Measurements from ENCODE around the gene PADI6. TPM values are rescaled to one million over a fixed set of nuclear protein-coding genes. Genes with fewer than 3 reads are reported as not detected.
"Not testable (repeated sequence)": the region's sequence is repeated elsewhere in the genome, so short reads cannot be mapped to it uniquely, and the experiment has no call there.

Gene PADI6
- total and polyA plus RNA-seq, 2 experiments from 2014 or later: not detected

DNA sequence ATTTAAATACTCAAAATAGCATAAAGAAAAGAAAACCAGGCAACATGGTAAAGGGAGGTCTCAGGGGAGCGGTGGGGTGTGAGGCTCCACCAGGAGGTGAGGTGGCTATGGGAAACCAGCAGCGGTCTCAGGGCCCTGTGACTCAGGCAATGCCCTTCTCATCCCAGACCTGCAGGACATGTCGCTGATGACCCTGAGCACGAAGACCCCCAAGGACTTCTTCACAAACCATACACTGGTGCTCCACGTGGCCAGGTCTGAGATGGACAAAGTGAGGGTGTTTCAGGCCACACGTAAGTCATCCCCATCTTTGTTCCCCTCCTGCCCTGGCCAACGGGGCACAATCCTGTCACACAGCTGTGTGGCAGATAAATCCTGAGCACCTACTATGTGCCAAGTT lies 32.5 kb upstream of the PADI6 start:
- no peak overlapping the region for H3K4me2 ChIP-seq
- no peaks in the 10 kb centered on the region for H3K79me2 ChIP-seq
- DNase-seq (ENCODE audit: low spot score): no peak
- H3K9me2 ChIP-seq (replicated peaks; ENCODE audit: insufficient read depth): no peaks in the 10 kb centered on the region
- H3K27ac ChIP-seq: no peak overlapping the region
- no peaks in the 10 kb centered on the region for H3K9me3 ChIP-seq (ENCODE audit: low read depth)
- H3K27me3 ChIP-seq: no peaks in the 10 kb centered on the region
- H4K20me1 ChIP-seq (ENCODE audit: insufficient read depth, poor library complexity, severe bottlenecking): no peaks in the 10 kb centered on the region
- no peaks in the 10 kb centered on the region for H3K36me3 ChIP-seq (replicated peaks; ENCODE audit: insufficient read depth, low read depth)
- no peak overlapping the region for H3K4me3 ChIP-seq
- TF ChIP-seq EZH2phosphoT487 (IDR thresholded peaks at IDR 0.05; ENCODE audit: low read depth, severe bottlenecking, unreplicated experiment) (no peak), CTCF (IDR thresholded peaks at IDR 0.05; ENCODE audit: poor library complexity) (no peak), EZH2 (IDR thresholded peaks at IDR 0.05; ENCODE audit: borderline replicate concordance) (no peak)
- WGBS (ENCODE audit: low lambda C conversion rate, missing lambda C conversion rate): 84% methylated on average over 7 of the region's 7 CpGs
- no peaks in the 10 kb centered on the region for H3K4me1 ChIP-seq (ENCODE audit: insufficient read depth)
- H2AFZ ChIP-seq: no peak overlapping the region

- Histone ChIP-seq H3K4me1 (ENCODE audit: insufficient read depth) (no peaks in the 10 kb centered on the region), H3K79me2 (no peaks in the 10 kb centered on the region), H3K27ac (no peak overlapping the region), H3K4me3 (no peak overlapping the region), H3K9me3 (ENCODE audit: low read depth) (no peaks in the 10 kb centered on the region), H2AFZ (no peak overlapping the region), H3K36me3 (replicated peaks; ENCODE audit: insufficient read depth, low read depth) (no peaks in the 10 kb centered on the region), H3K4me2 (no peak overlapping the region), H3K9me2 (replicated peaks; ENCODE audit: insufficient read depth) (no peaks in the 10 kb centered on the region), H4K20me1 (ENCODE audit: insufficient read depth, poor library complexity, severe bottlenecking) (no peaks in the 10 kb centered on the region), H3K27me3 (no peaks in the 10 kb centered on the region)
- 85% methylated on average over 8 of the region's 8 CpGs for WGBS (ENCODE audit: low lambda C conversion rate, missing lambda C conversion rate)
- TF ChIP-seq EZH2phosphoT487 (IDR thresholded peaks at IDR 0.05; ENCODE audit: low read depth, severe bottlenecking, unreplicated experiment) (no peak), EZH2 (IDR thresholded peaks at IDR 0.05; ENCODE audit: borderline replicate concordance) (no peak), CTCF (IDR thresholded peaks at IDR 0.05; ENCODE audit: poor library complexity) (no peak)
- DNase-seq (ENCODE audit: low spot score): no peak
Observed at GRCh38 chr1:17340358-17340757, 31.6 kb upstream of the PADI6 start.

DNA sequence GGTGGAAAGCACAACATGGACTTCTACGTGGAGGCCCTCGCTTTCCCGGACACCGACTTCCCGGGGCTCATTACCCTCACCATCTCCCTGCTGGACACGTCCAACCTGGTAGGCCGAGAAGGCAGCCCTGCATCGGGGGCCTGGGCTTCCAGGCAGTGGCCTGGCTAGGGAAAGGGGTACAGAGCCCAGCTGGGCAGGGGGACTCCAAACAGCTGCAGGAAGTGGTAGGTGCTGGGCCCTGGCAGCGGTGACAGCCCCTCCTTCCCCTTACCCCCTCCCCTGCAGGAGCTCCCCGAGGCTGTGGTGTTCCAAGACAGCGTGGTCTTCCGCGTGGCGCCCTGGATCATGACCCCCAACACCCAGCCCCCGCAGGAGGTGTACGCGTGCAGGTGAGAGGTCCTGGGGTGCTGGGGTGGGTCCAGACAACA lies 30.0 kb upstream of the PADI6 start:
- no peak overlapping the region for H3K4me2 ChIP-seq
- no peak overlapping the region for H3K27ac ChIP-seq
- no peaks in the 10 kb centered on the region for H3K9me3 ChIP-seq (ENCODE audit: low read depth)
- DNase-seq (ENCODE audit: low spot score): no peak
- no peaks in the 10 kb centered on the region for H3K9me2 ChIP-seq (replicated peaks; ENCODE audit: insufficient read depth)
- TF ChIP-seq EZH2 (IDR thresholded peaks at IDR 0.05; ENCODE audit: borderline replicate concordance) (no peak), EZH2phosphoT487 (IDR thresholded peaks at IDR 0.05; ENCODE audit: low read depth, severe bottlenecking, unreplicated experiment) (no peak), CTCF (IDR thresholded peaks at IDR 0.05; ENCODE audit: poor library complexity) (no peak)
- H3K79me2 ChIP-seq: no peaks in the 10 kb centered on the region
- H3K27me3 ChIP-seq: no peaks in the 10 kb centered on the region
- H3K36me3 ChIP-seq (replicated peaks; ENCODE audit: insufficient read depth, low read depth): no peaks in the 10 kb centered on the region
- no peaks in the 10 kb centered on the region for H3K4me1 ChIP-seq (ENCODE audit: insufficient read depth)
- no peak overlapping the region for H3K4me3 ChIP-seq
- H2AFZ ChIP-seq: no peak overlapping the region
- WGBS (ENCODE audit: low lambda C conversion rate, missing lambda C conversion rate): 90% methylated on average over 16 of the region's 17 CpGs
- H4K20me1 ChIP-seq (ENCODE audit: insufficient read depth, poor library complexity, severe bottlenecking): no peaks in the 10 kb centered on the region

- not testable (repeated sequence) for H3K27ac ChIP-seq; H3K36me3 ChIP-seq (replicated peaks; ENCODE audit: insufficient read depth, low read depth); H3K4me1 ChIP-seq (ENCODE audit: insufficient read depth); H3K4me3 ChIP-seq; H4K20me1 ChIP-seq (ENCODE audit: insufficient read depth, poor library complexity, severe bottlenecking); H2AFZ ChIP-seq; H3K4me2 ChIP-seq; DNase-seq (ENCODE audit: low spot score); H3K27me3 ChIP-seq; H3K9me3 ChIP-seq (ENCODE audit: low read depth); H3K79me2 ChIP-seq; H3K9me2 ChIP-seq (replicated peaks; ENCODE audit: insufficient read depth)
- WGBS (ENCODE audit: low lambda C conversion rate, missing lambda C conversion rate): 92% methylated on average over 5 of the region's 5 CpGs
Observed at GRCh38 chr1:17345506-17345905, 26.5 kb upstream of the PADI6 start.

Measured in hepatocyte (in vitro differentiated cells).